Measurements from ENCODE around the gene RBM6. TPM values are rescaled to one million over a fixed set of nuclear protein-coding genes. Genes with fewer than 3 reads are reported as not detected.

Gene RBM6
- total RNA-seq, 1 experiment from 2014 or later: 118 TPM

DNA sequence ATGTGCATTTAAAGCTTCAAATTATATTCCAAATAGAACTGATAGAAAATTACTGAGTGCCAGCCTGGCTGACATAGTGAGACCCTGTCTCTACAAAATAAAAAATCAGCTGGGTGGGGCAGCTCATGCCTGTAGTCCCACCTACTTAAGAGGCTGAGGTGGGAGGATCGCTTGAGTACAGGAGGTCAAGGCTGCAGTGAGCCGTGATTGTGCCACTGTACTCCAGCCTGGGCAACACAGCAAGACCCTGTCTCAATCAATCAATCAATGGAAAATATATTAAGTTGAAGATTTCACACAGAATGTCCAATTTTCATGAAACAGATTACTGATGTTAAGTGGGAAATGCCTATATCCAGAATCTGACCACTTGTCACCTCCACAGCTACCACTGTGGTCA, 14.5 kb upstream of the RBM6 start:
- POLR2A ChIA-PET: interaction anchor here (1.2 kb wide), 1 partner anchor 15 kb away, joined by 3 read pairs; the partner anchor contains the start of gene RBM6
- ATAC-seq (no peak), DNase-seq (ENCODE audit: low spot score) (no peak)
- Mint-ChIP-seq H3K27ac (no peak overlapping the region), H3K27me3 (ENCODE audit: low read depth) (no peaks in the 10 kb centered on the region), H3K9me3 (no peaks in the 10 kb centered on the region), H3K4me3 (no peak overlapping the region), H3K36me3 (no peaks in the 10 kb centered on the region), H3K4me1 (peaks cover 15% of the 10 kb centered on the region)
- CTCF ChIA-PET: no interaction called here
- peak; percentile 65; the same call in 1 of the 2 replicates for TF ChIP-seq ZNF121 (CRISPR knock-in tag; IDR thresholded peaks at IDR 0.05)
- TF ChIP-seq, protein P1, sequence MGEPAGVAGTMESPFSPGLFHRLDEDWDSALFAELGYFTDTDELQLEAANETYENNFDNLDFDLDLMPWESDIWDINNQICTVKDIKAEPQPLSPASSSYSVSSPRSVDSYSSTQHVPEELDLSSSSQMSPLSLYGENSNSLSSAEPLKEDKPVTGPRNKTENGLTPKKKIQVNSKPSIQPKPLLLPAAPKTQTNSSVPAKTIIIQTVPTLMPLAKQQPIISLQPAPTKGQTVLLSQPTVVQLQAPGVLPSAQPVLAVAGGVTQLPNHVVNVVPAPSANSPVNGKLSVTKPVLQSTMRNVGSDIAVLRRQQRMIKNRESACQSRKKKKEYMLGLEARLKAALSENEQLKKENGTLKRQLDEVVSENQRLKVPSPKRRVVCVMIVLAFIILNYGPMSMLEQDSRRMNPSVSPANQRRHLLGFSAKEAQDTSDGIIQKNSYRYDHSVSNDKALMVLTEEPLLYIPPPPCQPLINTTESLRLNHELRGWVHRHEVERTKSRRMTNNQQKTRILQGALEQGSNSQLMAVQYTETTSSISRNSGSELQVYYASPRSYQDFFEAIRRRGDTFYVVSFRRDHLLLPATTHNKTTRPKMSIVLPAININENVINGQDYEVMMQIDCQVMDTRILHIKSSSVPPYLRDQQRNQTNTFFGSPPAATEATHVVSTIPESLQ (CRISPR knock-in tag; IDR thresholded peaks at IDR 0.05): no peak
- TF ChIP-seq, protein P2, sequence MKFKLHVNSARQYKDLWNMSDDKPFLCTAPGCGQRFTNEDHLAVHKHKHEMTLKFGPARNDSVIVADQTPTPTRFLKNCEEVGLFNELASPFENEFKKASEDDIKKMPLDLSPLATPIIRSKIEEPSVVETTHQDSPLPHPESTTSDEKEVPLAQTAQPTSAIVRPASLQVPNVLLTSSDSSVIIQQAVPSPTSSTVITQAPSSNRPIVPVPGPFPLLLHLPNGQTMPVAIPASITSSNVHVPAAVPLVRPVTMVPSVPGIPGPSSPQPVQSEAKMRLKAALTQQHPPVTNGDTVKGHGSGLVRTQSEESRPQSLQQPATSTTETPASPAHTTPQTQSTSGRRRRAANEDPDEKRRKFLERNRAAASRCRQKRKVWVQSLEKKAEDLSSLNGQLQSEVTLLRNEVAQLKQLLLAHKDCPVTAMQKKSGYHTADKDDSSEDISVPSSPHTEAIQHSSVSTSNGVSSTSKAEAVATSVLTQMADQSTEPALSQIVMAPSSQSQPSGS (CRISPR knock-in tag; IDR thresholded peaks at IDR 0.05; ENCODE audit: borderline replicate concordance, low read depth): no peak

DNA sequence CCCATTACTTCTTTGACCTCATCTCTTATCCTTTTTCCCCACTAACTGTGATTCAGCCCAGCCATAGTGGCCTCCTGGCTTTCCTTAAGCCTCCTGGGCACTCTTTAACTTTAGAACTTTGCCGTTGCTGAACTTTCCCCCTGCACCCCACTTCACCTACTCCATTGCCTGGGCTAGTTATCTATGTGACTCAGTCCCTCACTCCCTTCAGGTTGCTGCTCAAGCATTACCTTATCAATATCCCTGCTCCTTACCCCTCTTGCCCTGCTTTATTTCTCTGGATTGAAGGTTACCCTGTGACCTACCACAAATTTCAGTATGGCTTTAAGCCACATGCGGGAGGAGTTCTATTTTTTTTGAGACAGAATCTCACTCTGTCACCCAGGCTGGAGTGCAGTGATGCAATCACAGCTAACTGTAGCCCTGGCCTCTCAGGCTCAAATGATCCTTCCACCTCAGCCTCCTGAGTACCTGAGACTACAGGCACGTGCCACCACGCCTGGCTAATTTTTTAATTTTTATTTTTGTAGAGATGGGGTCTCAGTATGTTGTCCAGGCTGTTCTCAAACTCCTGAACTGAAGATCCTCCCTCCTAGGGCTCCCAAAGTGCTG, 13.7 kb upstream of the RBM6 start:
- Mint-ChIP-seq H3K4me3 (no peak overlapping the region), H3K27ac (no peak overlapping the region), H3K9me3 (no peaks in the 10 kb centered on the region), H3K4me1 (peaks cover 23% of the 10 kb centered on the region), H3K36me3 (no peaks in the 10 kb centered on the region), H3K27me3 (ENCODE audit: low read depth) (no peaks in the 10 kb centered on the region)
- ATAC-seq: no peak
- CTCF ChIA-PET: no interaction called here
- DNase-seq (ENCODE audit: low spot score): no peak
- POLR2A ChIA-PET: no interaction called here
- TF ChIP-seq ATF1 (CRISPR knock-in tag; IDR thresholded peaks at IDR 0.05) (no peak), ETV6 (CRISPR knock-in tag; IDR thresholded peaks at IDR 0.05) (no peak)

DNA sequence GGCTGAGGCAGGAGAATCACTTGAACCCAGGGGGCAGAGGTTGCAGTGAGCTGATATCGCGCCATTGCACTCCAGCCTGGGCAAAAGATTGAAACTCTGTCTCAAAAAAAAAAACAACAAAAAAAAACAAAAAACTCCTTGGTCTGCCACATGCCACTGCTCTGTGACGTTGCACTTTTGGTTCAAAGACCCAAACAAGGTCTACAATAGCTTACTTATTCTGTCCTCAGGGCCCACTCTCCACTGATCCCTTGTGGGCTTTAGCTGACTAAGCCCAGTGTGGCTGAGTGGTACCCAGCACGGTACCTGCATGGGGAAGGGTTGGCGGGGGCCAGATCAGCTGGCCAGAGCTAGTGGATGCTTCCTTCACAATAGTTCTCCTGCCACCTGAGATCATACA, 12.2 kb upstream of the RBM6 start:
- no peaks in the 10 kb centered on the region for H3K9me3 Mint-ChIP-seq
- ChIA-PET POLR2A (no interaction called here), CTCF (interaction anchor here (0.6 to 1.8 kb wide), 4 partner anchors 14 to 86 kb away, joined by 3 to 5 read pairs (median 4); no protein-coding TSS in a partner anchor)
- DNase-seq (ENCODE audit: low spot score) (no peak), ATAC-seq (no peak)
- H3K4me3 Mint-ChIP-seq: peak overlapping the region; percentile 5; the same call in 1 of the 2 replicates
- H3K4me1 Mint-ChIP-seq: peaks cover 25% of the 10 kb centered on the region
- no peaks in the 10 kb centered on the region for H3K27me3 Mint-ChIP-seq (ENCODE audit: low read depth)
- no peaks in the 10 kb centered on the region for H3K36me3 Mint-ChIP-seq
- TF ChIP-seq ZNF671 (CRISPR knock-in tag; IDR thresholded peaks at IDR 0.05): no peak
- no peak for TF ChIP-seq ZNF396 (CRISPR knock-in tag; IDR thresholded peaks at IDR 0.05; ENCODE audit: borderline replicate concordance)
- no peak for TF ChIP-seq ZNF263 (CRISPR knock-in tag; IDR thresholded peaks at IDR 0.05; ENCODE audit: low read depth)
- TF ChIP-seq ZNF121 (CRISPR knock-in tag; IDR thresholded peaks at IDR 0.05): no peak
- H3K27ac Mint-ChIP-seq: no peak overlapping the region

DNA sequence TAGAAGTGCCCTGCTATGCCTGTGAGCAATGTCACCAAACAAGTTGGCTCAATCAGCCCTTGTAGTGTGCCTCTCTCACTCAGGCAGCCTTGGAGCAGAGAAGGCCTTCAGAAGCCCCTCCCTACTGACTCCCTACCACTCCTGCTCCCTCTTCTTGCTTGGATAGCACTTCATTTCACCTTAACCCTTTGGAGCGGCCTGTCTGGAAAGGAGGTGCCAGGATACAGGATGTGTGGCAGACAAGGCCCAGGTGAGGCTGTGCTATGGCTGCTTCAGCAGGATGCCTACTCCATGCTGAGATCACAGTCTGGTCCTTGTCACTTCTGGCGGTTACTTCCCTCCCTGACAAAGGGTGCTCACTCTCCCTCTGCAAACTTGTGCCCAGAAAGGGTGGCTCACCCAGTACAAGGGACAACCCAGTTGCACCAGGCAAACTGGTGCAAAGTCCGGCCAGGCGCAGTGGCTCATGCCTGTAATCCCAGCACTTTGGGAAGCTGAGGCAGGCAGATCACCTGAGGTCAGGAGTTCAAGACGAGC, 11.4 kb upstream of the RBM6 start:
- no peaks in the 10 kb centered on the region for H3K27me3 Mint-ChIP-seq (ENCODE audit: low read depth)
- H3K36me3 Mint-ChIP-seq: no peaks in the 10 kb centered on the region
- H3K9me3 Mint-ChIP-seq: no peaks in the 10 kb centered on the region
- no peak for DNase-seq (ENCODE audit: low spot score)
- ChIA-PET CTCF (interaction anchor here (0.6 to 3.3 kb wide), 16 partner anchors 8 to 170 kb away, joined by 3 to 88 read pairs (median 5); partner anchors contain the start of gene RBM6), POLR2A (interaction anchor here (0.5 to 2.6 kb wide), 4 partner anchors 12 to 170 kb away, joined by 3 to 31 read pairs (median 11); partner anchors contain the start of gene RBM6)
- no peak for ATAC-seq
- peak overlapping the region; percentile 90 for H3K4me3 Mint-ChIP-seq
- H3K27ac Mint-ChIP-seq: no peak overlapping the region
- H3K4me1 Mint-ChIP-seq: peaks cover 25% of the 10 kb centered on the region
- TF ChIP-seq, protein P3, sequence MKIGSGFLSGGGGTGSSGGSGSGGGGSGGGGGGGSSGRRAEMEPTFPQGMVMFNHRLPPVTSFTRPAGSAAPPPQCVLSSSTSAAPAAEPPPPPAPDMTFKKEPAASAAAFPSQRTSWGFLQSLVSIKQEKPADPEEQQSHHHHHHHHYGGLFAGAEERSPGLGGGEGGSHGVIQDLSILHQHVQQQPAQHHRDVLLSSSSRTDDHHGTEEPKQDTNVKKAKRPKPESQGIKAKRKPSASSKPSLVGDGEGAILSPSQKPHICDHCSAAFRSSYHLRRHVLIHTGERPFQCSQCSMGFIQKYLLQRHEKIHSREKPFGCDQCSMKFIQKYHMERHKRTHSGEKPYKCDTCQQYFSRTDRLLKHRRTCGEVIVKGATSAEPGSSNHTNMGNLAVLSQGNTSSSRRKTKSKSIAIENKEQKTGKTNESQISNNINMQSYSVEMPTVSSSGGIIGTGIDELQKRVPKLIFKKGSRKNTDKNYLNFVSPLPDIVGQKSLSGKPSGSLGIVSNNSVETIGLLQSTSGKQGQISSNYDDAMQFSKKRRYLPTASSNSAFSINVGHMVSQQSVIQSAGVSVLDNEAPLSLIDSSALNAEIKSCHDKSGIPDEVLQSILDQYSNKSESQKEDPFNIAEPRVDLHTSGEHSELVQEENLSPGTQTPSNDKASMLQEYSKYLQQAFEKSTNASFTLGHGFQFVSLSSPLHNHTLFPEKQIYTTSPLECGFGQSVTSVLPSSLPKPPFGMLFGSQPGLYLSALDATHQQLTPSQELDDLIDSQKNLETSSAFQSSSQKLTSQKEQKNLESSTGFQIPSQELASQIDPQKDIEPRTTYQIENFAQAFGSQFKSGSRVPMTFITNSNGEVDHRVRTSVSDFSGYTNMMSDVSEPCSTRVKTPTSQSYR (CRISPR knock-in tag; IDR thresholded peaks at IDR 0.05): no peak
- TF ChIP-seq, protein P4, sequence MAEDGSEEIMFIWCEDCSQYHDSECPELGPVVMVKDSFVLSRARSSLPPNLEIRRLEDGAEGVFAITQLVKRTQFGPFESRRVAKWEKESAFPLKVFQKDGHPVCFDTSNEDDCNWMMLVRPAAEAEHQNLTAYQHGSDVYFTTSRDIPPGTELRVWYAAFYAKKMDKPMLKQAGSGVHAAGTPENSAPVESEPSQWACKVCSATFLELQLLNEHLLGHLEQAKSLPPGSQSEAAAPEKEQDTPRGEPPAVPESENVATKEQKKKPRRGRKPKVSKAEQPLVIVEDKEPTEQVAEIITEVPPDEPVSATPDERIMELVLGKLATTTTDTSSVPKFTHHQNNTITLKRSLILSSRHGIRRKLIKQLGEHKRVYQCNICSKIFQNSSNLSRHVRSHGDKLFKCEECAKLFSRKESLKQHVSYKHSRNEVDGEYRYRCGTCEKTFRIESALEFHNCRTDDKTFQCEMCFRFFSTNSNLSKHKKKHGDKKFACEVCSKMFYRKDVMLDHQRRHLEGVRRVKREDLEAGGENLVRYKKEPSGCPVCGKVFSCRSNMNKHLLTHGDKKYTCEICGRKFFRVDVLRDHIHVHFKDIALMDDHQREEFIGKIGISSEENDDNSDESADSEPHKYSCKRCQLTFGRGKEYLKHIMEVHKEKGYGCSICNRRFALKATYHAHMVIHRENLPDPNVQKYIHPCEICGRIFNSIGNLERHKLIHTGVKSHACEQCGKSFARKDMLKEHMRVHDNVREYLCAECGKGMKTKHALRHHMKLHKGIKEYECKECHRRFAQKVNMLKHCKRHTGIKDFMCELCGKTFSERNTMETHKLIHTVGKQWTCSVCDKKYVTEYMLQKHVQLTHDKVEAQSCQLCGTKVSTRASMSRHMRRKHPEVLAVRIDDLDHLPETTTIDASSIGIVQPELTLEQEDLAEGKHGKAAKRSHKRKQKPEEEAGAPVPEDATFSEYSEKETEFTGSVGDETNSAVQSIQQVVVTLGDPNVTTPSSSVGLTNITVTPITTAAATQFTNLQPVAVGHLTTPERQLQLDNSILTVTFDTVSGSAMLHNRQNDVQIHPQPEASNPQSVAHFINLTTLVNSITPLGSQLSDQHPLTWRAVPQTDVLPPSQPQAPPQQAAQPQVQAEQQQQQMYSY (CRISPR knock-in tag; IDR thresholded peaks at IDR 0.05): no peak
- TF ChIP-seq, protein P5, sequence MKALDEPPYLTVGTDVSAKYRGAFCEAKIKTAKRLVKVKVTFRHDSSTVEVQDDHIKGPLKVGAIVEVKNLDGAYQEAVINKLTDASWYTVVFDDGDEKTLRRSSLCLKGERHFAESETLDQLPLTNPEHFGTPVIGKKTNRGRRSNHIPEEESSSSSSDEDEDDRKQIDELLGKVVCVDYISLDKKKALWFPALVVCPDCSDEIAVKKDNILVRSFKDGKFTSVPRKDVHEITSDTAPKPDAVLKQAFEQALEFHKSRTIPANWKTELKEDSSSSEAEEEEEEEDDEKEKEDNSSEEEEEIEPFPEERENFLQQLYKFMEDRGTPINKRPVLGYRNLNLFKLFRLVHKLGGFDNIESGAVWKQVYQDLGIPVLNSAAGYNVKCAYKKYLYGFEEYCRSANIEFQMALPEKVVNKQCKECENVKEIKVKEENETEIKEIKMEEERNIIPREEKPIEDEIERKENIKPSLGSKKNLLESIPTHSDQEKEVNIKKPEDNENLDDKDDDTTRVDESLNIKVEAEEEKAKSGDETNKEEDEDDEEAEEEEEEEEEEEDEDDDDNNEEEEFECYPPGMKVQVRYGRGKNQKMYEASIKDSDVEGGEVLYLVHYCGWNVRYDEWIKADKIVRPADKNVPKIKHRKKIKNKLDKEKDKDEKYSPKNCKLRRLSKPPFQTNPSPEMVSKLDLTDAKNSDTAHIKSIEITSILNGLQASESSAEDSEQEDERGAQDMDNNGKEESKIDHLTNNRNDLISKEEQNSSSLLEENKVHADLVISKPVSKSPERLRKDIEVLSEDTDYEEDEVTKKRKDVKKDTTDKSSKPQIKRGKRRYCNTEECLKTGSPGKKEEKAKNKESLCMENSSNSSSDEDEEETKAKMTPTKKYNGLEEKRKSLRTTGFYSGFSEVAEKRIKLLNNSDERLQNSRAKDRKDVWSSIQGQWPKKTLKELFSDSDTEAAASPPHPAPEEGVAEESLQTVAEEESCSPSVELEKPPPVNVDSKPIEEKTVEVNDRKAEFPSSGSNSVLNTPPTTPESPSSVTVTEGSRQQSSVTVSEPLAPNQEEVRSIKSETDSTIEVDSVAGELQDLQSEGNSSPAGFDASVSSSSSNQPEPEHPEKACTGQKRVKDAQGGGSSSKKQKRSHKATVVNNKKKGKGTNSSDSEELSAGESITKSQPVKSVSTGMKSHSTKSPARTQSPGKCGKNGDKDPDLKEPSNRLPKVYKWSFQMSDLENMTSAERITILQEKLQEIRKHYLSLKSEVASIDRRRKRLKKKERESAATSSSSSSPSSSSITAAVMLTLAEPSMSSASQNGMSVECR (CRISPR knock-in tag; IDR thresholded peaks at IDR 0.05; ENCODE audit: borderline replicate concordance): no peak
